GM19468 (cell line): ENCODE measurements around the gene TBL1X.
A peak's percentile ranks its signal among the peaks of the same experiment; 100 is the strongest.
"Not testable (repeated sequence)": the region's sequence is repeated elsewhere in the genome, so short reads cannot be mapped to it uniquely, and the experiment has no call there.

Experiments
- ATAC-seq: cut with Tn5 transposase; IDR thresholded peaks from one replicate; pipeline ENCODE4 v1.9.1; 2021; ENCODE audit warnings: mild to moderate bottlenecking, moderate library complexity, moderate number of reproducible peaks; ENCODE audit not compliant: unreplicated experiment; ENCODE audit errors: extremely low read depth

Gene TBL1X

GRCh38 chrX:9464435-9465371 lies at the start of gene TBL1X:
Gene TBL1X, plus strand, starts transcription at chrX:9465058. Its CDS starts 188,529 bp downstream, at chrX:9653587.
- ATAC-seq, result peak; percentile 12

- ATAC-seq, result no peak
These were observed 48.1 kb upstream of the TBL1X start for GRCh38 chrX:9416562-9417348.

- no peak for ATAC-seq
These were observed 46.6 kb upstream of the TBL1X start for GRCh38 chrX:9418262-9418661.

- no peak for ATAC-seq
These were observed 44.3 kb upstream of the TBL1X start for GRCh38 chrX:9420275-9421265.

GRCh38 chrX:9429767-9430166 lies 35.1 kb upstream of the TBL1X start:
- no peak for ATAC-seq

GRCh38 chrX:9430346-9430921 lies 34.4 kb upstream of the TBL1X start:
- ATAC-seq, result no peak

GRCh38 chrX:9431281-9431680 lies 33.6 kb upstream of the TBL1X start:
- no peak for ATAC-seq

GRCh38 chrX:9433596-9433995 lies 31.3 kb upstream of the TBL1X start:
- no peak for ATAC-seq

GRCh38 chrX:9434051-9434550 lies 30.8 kb upstream of the TBL1X start:
- no peak for ATAC-seq

GRCh38 chrX:9435086-9435485 lies 29.8 kb upstream of the TBL1X start:
- not testable (repeated sequence) for ATAC-seq

- ATAC-seq, result no peak
These were observed 28.0 kb upstream of the TBL1X start for GRCh38 chrX:9436812-9437211.

- ATAC-seq, result no peak
These were observed 25.8 kb upstream of the TBL1X start for GRCh38 chrX:9438933-9439494.

GRCh38 chrX:9440116-9440844 lies 24.6 kb upstream of the TBL1X start:
- no peak for ATAC-seq

GRCh38 chrX:9442056-9442455 lies 22.8 kb upstream of the TBL1X start:
- ATAC-seq, result no peak

- ATAC-seq, result no peak
These were observed 21.5 kb upstream of the TBL1X start for GRCh38 chrX:9443327-9443726.

- no peak for ATAC-seq
These were observed 17.0 kb upstream of the TBL1X start for GRCh38 chrX:9447906-9448305.

- no peak for ATAC-seq
These were observed 8.4 kb upstream of the TBL1X start for GRCh38 chrX:9456250-9457074.

- not testable (repeated sequence) for ATAC-seq
These were observed 6.8 kb upstream of the TBL1X start for GRCh38 chrX:9458034-9458433.
